PC-3 (cell line): ENCODE data around the gene EVL. TPM values are rescaled to one million over a fixed set of nuclear protein-coding genes. Genes with fewer than 3 reads are reported as not detected.
A peak's percentile ranks its signal among the peaks of the same experiment; 100 is the strongest.

Source experiments
- ATAC-seq: fragments of 200-7000 bp; cut with Tn5 transposase; 2 replicates; pipeline ENCODE4 v1.9.1; 2020; ENCODE audit warnings: mild to moderate bottlenecking, moderate library complexity
- BruUV-seq: library from RNA; stranded (reverse); fragments of 400-500 nt; replicated peaks from 2 replicates; lab custom pipeline; 2021; lab: Mats Ljungman, UMichigan
- CTCF ChIA-PET: fragments of 300-600 bp; sonication (Branson Sonifier 250); formaldehyde crosslinking; loops from one replicate; lab custom pipeline; 2022; ENCODE audit warnings: antibody characterized with exemption; lab: Charles Lee
- POLR2A ChIA-PET: fragments of 300-600 bp; sonication (Branson Sonifier 250); formaldehyde crosslinking; loops from one replicate; lab custom pipeline; 2022; ENCODE audit warnings: antibody characterized with exemption; ENCODE audit not compliant: unreplicated experiment; lab: Charles Lee
- DNase-seq: peaks from one replicate; pipeline ENCODE4 v3.0.0-alpha.2; 2015
- H2AFZ ChIP-seq: fragments of 300-600 bp; sonication (generic); 2 replicates; pipeline ENCODE4 v1.6.0; 2016; ENCODE audit warnings: antibody characterized with exemption, low read length
- H3F3A ChIP-seq: fragments of 300-600 bp; sonication (generic); one replicate; pipeline ENCODE4 v1.6.0; 2017; ENCODE audit warnings: antibody characterized with exemption, low read length, control low read depth, mild to moderate bottlenecking; ENCODE audit not compliant: unreplicated experiment
- H3K27ac ChIP-seq: fragments of 300-600 bp; sonication (generic); 2 replicates; pipeline ENCODE4 v1.5.1; 2016; ENCODE audit warnings: mild to moderate bottlenecking, low read length
- H3K27me3 ChIP-seq: fragments of 300-600 bp; sonication (generic); 2 replicates; pipeline ENCODE4 v1.6.1; 2016; ENCODE audit warnings: low read length, mixed read lengths
- H3K36me3 ChIP-seq: fragments of 300-600 bp; sonication (generic); 2 replicates; pipeline ENCODE4 v1.6.1; 2016; ENCODE audit warnings: low read depth, mixed run types, low read length, mixed read lengths
- H3K4me1 ChIP-seq: fragments of 300-600 bp; sonication (generic); 2 replicates; pipeline ENCODE4 v1.5.1; 2016; ENCODE audit warnings: low read length; ENCODE audit not compliant: insufficient read depth
- H3K4me2 ChIP-seq: fragments of 300-600 bp; sonication (generic); 2 replicates; pipeline ENCODE4 v1.6.0; 2016; ENCODE audit warnings: low read length
- H3K4me3 ChIP-seq: fragments of 300-600 bp; sonication (generic); 2 replicates; pipeline ENCODE4 v1.5.1; 2016; ENCODE audit warnings: mild to moderate bottlenecking, low read length, mixed read lengths
- H3K79me2 ChIP-seq: fragments of 300-600 bp; sonication (generic); 2 replicates; pipeline ENCODE4 v1.6.1; 2017; ENCODE audit warnings: low read length, mixed read lengths
- H3K9ac ChIP-seq: fragments of 300-600 bp; sonication (generic); 2 replicates; pipeline ENCODE4 v1.6.0; 2016; ENCODE audit warnings: mild to moderate bottlenecking, low read length
- H3K9me2 ChIP-seq: fragments of 300-600 bp; sonication (generic); replicated peaks from 2 replicates; pipeline ENCODE4 v1.6.1; 2016; ENCODE audit warnings: mixed run types, low read length, mixed read lengths
- H3K9me3 ChIP-seq: fragments of 300-600 bp; sonication (generic); 2 replicates; pipeline ENCODE4 v1.6.1; 2016; ENCODE audit warnings: low read length, mixed read lengths
- H4K20me1 ChIP-seq: fragments of 300-600 bp; sonication (generic); 2 replicates; pipeline ENCODE4 v1.6.1; 2016; ENCODE audit warnings: low read length, mixed read lengths
- EZH2 ChIP-seq: fragments of 300-600 bp; sonication (generic); IDR thresholded peaks from one replicate; pipeline ENCODE4 v1.6.1; 2017; ENCODE audit warnings: antibody characterized with exemption, mild to moderate bottlenecking, low read length; ENCODE audit not compliant: unreplicated experiment
- EZH2phosphoT487 ChIP-seq: fragments of 300-600 bp; sonication (generic); IDR thresholded peaks from 2 replicates; pipeline ENCODE4 v1.6.1; 2018; ENCODE audit warnings: mild to moderate bottlenecking, antibody characterized with exemption, low read length, borderline replicate concordance
- intact Hi-C: fragments of 100-400 bp; cut with micrococcal nuclease; formaldehyde crosslinking; loops from 2 replicates; pipeline ENCODE4 v1.9.0; 2023
- total RNA-seq: library from RNA; depleted of rRNA; stranded (reverse); fragments of >200 nt; gene quantifications from 2 replicates; pipeline ENCODE4 v1.2.3, GENCODE V29; 2014
- TF ChIP-seq, protein P1 (sequence below): fragments of 300-600 bp; sonication (generic); conservative IDR thresholded peaks from 2 replicates; pipeline ENCODE4 v1.5.1; 2017; ENCODE audit warnings: antibody characterized with exemption, low read depth, mild to moderate bottlenecking, low read length

EVL gene
- total RNA-seq, 1 experiment from 2014 or later, result 26.5 TPM

DNA sequence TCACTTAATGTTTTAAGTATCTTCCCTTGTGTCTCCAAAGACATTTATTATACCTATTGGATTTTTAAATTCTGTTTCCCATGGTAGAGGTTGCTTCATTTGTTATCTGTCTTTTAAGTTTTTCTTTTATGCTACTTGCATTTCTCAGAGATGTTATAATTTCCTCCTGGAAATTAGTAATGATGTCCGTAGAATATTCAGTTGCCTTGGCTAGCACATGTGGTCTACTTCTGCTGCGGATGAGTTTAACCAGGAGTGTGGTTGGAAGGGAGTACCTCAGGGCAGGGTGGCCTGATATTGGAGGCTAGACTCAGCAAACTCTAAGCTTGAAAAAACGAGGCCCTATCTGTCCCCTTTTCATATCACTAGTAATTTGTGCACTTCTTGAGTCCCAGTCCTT, 8.8 kb upstream of the EVL start:
- ATAC-seq (no peak), DNase-seq (no peak)
- Histone ChIP-seq H3K4me2 (no peak overlapping the region), H2AFZ (no peak overlapping the region), H3F3A (no peaks in the 10 kb centered on the region), H3K9me3 (no peaks in the 10 kb centered on the region), H3K9ac (no peak overlapping the region), H4K20me1 (no peaks in the 10 kb centered on the region), H3K4me3 (no peak overlapping the region), H3K4me1 (peaks cover 21% of the 10 kb centered on the region), H3K9me2 (no peaks in the 10 kb centered on the region), H3K27me3 (no peaks in the 10 kb centered on the region), H3K79me2 (no peaks in the 10 kb centered on the region), H3K36me3 (no peaks in the 10 kb centered on the region), H3K27ac (no peak overlapping the region)
- no peak for TF ChIP-seq EZH2phosphoT487
- TF ChIP-seq, protein P1, sequence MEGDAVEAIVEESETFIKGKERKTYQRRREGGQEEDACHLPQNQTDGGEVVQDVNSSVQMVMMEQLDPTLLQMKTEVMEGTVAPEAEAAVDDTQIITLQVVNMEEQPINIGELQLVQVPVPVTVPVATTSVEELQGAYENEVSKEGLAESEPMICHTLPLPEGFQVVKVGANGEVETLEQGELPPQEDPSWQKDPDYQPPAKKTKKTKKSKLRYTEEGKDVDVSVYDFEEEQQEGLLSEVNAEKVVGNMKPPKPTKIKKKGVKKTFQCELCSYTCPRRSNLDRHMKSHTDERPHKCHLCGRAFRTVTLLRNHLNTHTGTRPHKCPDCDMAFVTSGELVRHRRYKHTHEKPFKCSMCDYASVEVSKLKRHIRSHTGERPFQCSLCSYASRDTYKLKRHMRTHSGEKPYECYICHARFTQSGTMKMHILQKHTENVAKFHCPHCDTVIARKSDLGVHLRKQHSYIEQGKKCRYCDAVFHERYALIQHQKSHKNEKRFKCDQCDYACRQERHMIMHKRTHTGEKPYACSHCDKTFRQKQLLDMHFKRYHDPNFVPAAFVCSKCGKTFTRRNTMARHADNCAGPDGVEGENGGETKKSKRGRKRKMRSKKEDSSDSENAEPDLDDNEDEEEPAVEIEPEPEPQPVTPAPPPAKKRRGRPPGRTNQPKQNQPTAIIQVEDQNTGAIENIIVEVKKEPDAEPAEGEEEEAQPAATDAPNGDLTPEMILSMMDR, result no peak
- TF ChIP-seq EZH2, result no peak
- no TSS peak for BruUV-seq
- ChIA-PET POLR2A (no interaction called here), CTCF (no interaction called here)
- intact Hi-C loops, result loop anchor here (5.0 kb wide), 1 partner anchor 136 kb away; no protein-coding TSS in a partner anchor

DNA sequence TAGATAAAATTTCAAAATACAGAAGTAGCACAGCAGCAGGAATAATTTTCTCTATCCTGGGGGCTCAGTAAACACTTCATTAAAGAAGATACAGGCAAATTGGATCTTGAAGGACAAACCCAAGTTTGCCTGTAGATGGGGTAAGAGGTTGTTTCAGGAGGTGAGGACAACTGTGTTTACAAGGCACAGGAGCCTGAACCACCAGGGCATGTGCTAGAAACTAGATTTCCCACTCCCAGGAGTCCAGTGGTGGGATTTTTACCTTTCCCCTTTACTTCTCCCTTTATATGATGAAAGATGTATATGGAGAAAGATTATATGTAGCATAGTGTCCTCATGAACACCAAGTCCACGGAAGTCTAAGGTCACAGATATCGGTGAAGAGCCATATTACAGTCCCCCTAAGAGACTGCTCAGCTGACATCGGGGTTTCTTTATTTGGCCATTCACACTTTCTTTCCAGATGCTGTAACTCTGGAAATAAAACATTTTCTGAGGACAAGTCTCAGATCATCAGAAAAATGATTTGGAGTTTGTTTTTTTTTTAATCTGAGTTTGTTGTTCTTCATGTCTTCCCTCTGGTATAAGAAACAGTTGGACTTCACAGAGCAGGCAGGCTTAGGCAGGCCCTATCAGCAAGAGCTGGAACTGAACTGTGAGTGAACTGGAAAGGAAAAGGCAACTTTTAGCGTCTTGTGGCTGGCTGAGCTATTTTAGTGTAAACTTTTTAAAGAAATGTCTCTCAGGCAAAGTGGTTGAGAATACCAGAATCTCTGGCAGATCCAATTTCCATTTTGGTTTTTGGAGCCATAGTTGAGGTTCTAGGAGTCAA, 8.0 kb upstream of the EVL start:
- no peaks in the 10 kb centered on the region for H3F3A ChIP-seq
- no peaks in the 10 kb centered on the region for H4K20me1 ChIP-seq
- H3K4me3 ChIP-seq, result no peak overlapping the region
- intact Hi-C loops, result loop anchor here (5.0 kb wide), 1 partner anchor 135 kb away; no protein-coding TSS in a partner anchor
- no peaks in the 10 kb centered on the region for H3K9me2 ChIP-seq
- no peak overlapping the region for H3K9ac ChIP-seq
- H3K9me3 ChIP-seq, result no peaks in the 10 kb centered on the region
- no peaks in the 10 kb centered on the region for H3K36me3 ChIP-seq
- peaks cover 21% of the 10 kb centered on the region for H3K4me1 ChIP-seq
- H3K79me2 ChIP-seq, result no peaks in the 10 kb centered on the region
- TF ChIP-seq EZH2 (no peak), EZH2phosphoT487 (no peak)
- TF ChIP-seq, protein P1, result peak; percentile 61
- no peak overlapping the region for H2AFZ ChIP-seq
- ChIA-PET POLR2A (no interaction called here), CTCF (no interaction called here)
- no peak overlapping the region for H3K27ac ChIP-seq
- H3K4me2 ChIP-seq, result no peak overlapping the region
- peak; percentile 27; the same call in 1 of the 2 replicates for ATAC-seq
- no TSS peak for BruUV-seq
- H3K27me3 ChIP-seq, result no peaks in the 10 kb centered on the region
- peak; percentile 51 for DNase-seq
